HG03045 (cell line): ENCODE results near the gene PTPRF.

ENCODE experiments used
- ATAC-seq: cut with Tn5 transposase; IDR thresholded peaks from one replicate; pipeline ENCODE4 v1.9.1; 2021; ENCODE audit warnings: mild to moderate bottlenecking, moderate library complexity; ENCODE audit not compliant: unreplicated experiment

Gene PTPRF

GRCh38 chr1:43600033-43601020, 69.6 kb downstream of the PTPRF start:
- ATAC-seq: no peak

- ATAC-seq: no peak
These were observed 72.3 kb downstream of the PTPRF start for GRCh38 chr1:43602990-43603389.

GRCh38 chr1:43604192-43604591, 73.5 kb downstream of the PTPRF start:
- no peak for ATAC-seq

GRCh38 chr1:43605157-43605556, 74.5 kb downstream of the PTPRF start:
- no peak for ATAC-seq

- no peak for ATAC-seq
These were observed 75.1 kb downstream of the PTPRF start for GRCh38 chr1:43605766-43606165.

GRCh38 chr1:43606624-43607023, 75.9 kb downstream of the PTPRF start:
- no peak for ATAC-seq

- ATAC-seq: no peak
These were observed 78.1 kb downstream of the PTPRF start for GRCh38 chr1:43608827-43609226.

GRCh38 chr1:43610339-43610738, 79.7 kb downstream of the PTPRF start:
- ATAC-seq: no peak

GRCh38 chr1:43611950-43612349, 81.3 kb downstream of the PTPRF start:
- no peak for ATAC-seq

GRCh38 chr1:43612406-43612805, 81.7 kb downstream of the PTPRF start:
- no peak for ATAC-seq

GRCh38 chr1:43613075-43613942, 82.6 kb downstream of the PTPRF start:
- ATAC-seq: no peak

- ATAC-seq: no peak
These were observed 83.5 kb downstream of the PTPRF start for GRCh38 chr1:43614211-43614610.

GRCh38 chr1:43614891-43615290, 84.2 kb downstream of the PTPRF start:
- no peak for ATAC-seq

GRCh38 chr1:43616383-43616782, 85.7 kb downstream of the PTPRF start:
- no peak for ATAC-seq

GRCh38 chr1:43617011-43617410, 86.3 kb downstream of the PTPRF start:
- no peak for ATAC-seq

- no peak for ATAC-seq
These were observed 87.0 kb downstream of the PTPRF start for GRCh38 chr1:43617668-43618067.

GRCh38 chr1:43618521-43619313, 88.0 kb downstream of the PTPRF start:
- no peak for ATAC-seq

- no peak for ATAC-seq
These were observed 88.7 kb downstream of the PTPRF start for GRCh38 chr1:43619314-43619790.

GRCh38 chr1:43619996-43620920, 89.6 kb downstream of the PTPRF start:
- ATAC-seq: no peak

- no peak for ATAC-seq
These were observed 90.3 kb downstream of the PTPRF start for GRCh38 chr1:43620956-43621355.
